HAP-1 (cell line): Measurements from ENCODE around the gene LDHA.
"Not testable (repeated sequence)": the region's sequence is repeated elsewhere in the genome, so short reads cannot be mapped to it uniquely, and the experiment has no call there.

Experiments used
- DNase-seq, 2 experiments: peaks; one replicate each; pipeline ENCODE4 v3.0.0-alpha.2; 2016 to 2020; ENCODE audit warnings: low spot score in 2 of 2
- H3K27me3 ChIP-seq: fragments of 250-450 bp; sonication (Bioruptor Pico); 2 replicates; pipeline ENCODE4 v1.5.1; 2020; ENCODE audit warnings: low read depth, mild to moderate bottlenecking, moderate library complexity
- H3K36me3 ChIP-seq: fragments of 250-450 bp; sonication (Bioruptor Pico); replicated peaks from 2 replicates; pipeline ENCODE4 v1.5.1; 2020; ENCODE audit warnings: mild to moderate bottlenecking
- H3K4me1 ChIP-seq: fragments of 250-450 bp; sonication (Bioruptor Pico); 2 replicates; pipeline ENCODE4 v1.5.1; 2020; ENCODE audit warnings: mild to moderate bottlenecking
- H3K4me3 ChIP-seq: fragments of 250-450 bp; sonication (Bioruptor Pico); 2 replicates; pipeline ENCODE4 v1.5.1; 2020; ENCODE audit warnings: mild to moderate bottlenecking, moderate library complexity
- H3K9me3 ChIP-seq: fragments of 250-450 bp; sonication (Bioruptor Pico); 2 replicates; pipeline ENCODE4 v1.5.1; 2020; ENCODE audit warnings: mild to moderate bottlenecking, moderate library complexity
- in situ Hi-C: fragments of 300-500 bp; cut with MboI; formaldehyde crosslinking; loops from 3 replicates; pipeline ENCODE4 v1.14.3; 2020; ENCODE audit warnings: low sequenced_read_pairs, inconsistent platforms, mixed read lengths

Gene LDHA

DNA sequence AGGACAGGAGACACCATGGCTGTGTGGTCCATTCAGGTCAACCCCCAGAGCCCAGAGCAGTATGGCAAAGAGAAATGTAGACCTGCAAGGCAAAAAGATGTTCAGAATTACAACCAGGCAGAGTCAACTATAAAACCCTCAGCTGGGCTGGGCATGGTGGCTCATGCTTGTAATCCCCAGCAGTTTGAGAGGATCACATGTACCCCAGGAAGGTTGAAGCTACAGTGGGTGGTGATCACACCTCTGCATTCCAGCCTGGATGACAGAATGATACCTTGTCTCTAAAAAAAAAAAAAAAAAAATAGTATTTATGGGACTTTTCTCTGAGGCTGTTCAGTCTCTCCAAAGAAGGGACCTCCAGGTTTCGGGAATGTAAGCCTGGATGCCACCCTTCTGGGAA is 18.4 kb upstream of the LDHA start:
- no peak overlapping the region for H3K4me3 ChIP-seq
- in situ Hi-C loops, result no loop called here
- no peaks in the 10 kb centered on the region for H3K4me1 ChIP-seq
- H3K27me3 ChIP-seq, result no peaks in the 10 kb centered on the region
- H3K9me3 ChIP-seq, result no peaks in the 10 kb centered on the region
- DNase-seq, result no peak
- H3K36me3 ChIP-seq, result no peaks in the 10 kb centered on the region

GRCh38 chr11:18379201-18379600 is 15.2 kb upstream of the LDHA start:
- no peaks in the 10 kb centered on the region for H3K27me3 ChIP-seq
- no peaks in the 10 kb centered on the region for H3K9me3 ChIP-seq
- no peaks in the 10 kb centered on the region; the same call in 1 of the 2 replicates for H3K4me1 ChIP-seq
- in situ Hi-C loops, result no loop called here
- no peak overlapping the region for H3K4me3 ChIP-seq
- H3K36me3 ChIP-seq, result no peaks in the 10 kb centered on the region
- no peak for DNase-seq

DNA sequence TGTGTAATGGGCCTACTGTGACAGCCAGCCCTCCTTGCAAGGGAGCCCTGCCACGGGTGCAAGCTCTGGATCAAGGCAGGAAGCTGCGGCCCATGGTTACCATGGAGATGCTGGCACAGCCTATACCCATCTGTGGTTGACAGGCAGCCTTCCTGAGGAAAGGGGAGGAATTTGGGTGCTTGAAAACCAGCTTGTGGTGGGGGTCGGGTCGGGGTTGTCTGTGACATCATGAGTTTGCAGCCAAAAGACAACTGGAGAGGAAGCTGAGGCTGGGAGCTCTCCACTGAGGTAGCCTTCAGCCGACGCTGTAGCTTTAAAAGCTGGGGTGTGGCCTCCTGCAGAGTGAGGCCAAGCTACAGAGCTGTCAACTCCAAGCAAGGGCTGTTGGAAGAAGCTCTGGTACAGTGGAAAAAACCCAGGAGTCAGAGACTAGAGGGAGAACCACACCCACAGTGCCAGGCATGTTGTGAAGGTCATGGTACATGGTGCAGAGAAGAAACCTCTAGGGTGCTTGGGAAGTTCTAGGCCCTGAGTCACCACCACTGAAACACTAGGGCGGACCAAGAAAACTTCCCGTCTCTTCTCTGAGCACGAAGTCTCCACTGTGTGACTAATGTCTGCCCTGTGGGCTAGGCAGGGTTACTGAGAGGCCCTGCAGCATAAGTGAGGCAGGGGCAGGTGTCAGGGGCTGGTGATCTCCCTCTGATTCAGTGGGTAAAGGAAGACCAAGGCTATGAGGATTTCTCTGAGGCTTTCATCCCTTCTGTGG is 10.8 kb upstream of the LDHA start:
- in situ Hi-C loops, result no loop called here
- H3K27me3 ChIP-seq, result no peaks in the 10 kb centered on the region
- H3K4me1 ChIP-seq, result no peaks in the 10 kb centered on the region; the same call in 1 of the 2 replicates
- DNase-seq, result no peak
- H3K4me3 ChIP-seq, result no peak overlapping the region
- H3K9me3 ChIP-seq, result no peaks in the 10 kb centered on the region
- H3K36me3 ChIP-seq, result no peaks in the 10 kb centered on the region

DNA sequence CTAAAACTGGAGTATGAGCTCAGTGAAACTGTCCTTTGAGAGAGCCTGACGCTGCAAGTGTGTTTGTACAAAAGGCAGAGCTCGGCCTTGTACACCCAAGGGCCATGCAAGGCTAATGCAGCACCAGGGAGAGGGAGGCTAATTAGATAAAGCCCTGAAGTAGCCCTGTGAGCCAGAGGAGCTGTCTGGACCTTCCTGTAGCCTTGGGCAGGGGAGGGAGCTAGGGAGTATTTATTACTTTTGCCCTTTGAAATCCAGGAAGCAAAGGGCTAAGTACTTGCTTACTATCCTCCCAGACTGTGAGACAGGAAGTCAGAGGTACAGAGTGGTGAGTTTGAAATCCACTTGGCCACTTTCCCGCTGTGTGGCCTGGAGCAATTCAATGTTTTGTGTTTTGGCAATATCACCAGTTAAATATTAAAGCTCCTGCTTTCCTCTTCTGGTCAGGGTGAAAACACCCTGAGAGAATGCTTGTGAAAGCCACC is 10.2 kb upstream of the LDHA start:
- H3K27me3 ChIP-seq, result no peaks in the 10 kb centered on the region
- no peak overlapping the region for H3K4me3 ChIP-seq
- no peaks in the 10 kb centered on the region; the same call in 1 of the 2 replicates for H3K4me1 ChIP-seq
- no peaks in the 10 kb centered on the region for H3K36me3 ChIP-seq
- H3K9me3 ChIP-seq, result no peaks in the 10 kb centered on the region
- in situ Hi-C loops, result no loop called here
- no peak for DNase-seq

DNA sequence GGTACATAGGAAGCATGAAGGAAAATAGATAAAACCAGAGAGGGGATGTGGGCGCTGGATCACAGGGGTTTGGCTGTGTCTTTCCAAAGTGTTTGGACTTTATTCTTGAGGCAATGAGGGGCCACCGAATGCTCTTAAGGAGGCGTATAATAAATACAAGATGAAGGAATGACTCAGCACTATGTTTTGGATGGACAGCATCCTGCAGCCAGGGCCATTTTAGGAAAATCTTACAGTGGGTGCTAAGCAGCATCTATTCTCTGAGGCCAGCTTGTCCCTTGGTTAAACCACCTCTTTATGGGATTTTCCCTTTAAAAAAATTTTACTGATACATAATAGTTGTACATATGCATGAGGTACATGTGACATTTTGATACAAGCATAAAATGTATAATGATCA is 4.3 kb upstream of the LDHA start:
- Histone ChIP-seq H3K4me3 (no peak overlapping the region), H3K9me3 (no peaks in the 10 kb centered on the region), H3K27me3 (no peaks in the 10 kb centered on the region), H3K4me1 (peaks cover 6% of the 10 kb centered on the region), H3K36me3 (no peaks in the 10 kb centered on the region; the same call in 1 of the 2 replicates)
- in situ Hi-C loops, result no loop called here
- no peak for DNase-seq

DNA sequence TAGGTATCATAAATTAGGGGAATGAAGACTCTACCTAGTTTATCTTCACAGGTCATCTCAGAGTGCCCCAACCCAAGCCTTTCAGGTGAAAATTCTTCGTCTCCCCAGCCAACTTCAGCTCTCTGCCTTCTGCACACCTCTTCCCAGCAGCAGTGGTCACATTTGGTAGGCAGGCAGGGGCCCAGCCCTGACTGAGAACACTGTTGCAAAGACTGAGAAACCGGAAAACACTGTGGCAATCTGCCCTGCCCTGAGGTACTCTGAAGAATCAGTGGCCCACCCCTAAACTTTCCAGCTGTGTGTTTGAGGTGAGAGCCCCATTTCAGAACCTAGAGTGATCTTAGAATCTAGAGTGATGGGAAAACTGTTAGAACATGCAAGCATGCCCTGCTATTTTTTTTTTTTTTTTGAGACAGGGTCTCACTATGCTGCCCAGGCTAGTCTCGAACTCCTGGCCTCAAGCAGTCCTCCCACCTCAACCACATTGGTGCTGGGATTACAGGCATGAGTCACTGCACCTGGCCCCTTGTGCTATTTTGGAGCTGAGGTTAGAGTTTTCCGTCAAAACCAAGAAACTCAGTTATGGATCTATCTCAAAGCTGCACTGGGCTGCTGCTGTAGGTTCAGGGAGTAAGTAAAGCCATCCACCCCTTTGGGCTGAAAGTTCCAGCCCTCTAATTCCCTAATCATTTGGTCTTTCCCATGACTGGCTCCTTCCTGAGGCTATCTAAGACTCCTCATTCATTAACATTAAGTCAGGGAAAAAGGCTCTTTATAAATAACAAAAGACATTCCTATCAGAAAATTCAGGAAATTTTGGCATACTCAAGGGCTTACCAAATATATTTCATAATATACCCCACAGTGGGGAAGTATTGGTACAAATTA is 1.7 kb upstream of the LDHA start:
- peaks cover 12% of the 10 kb centered on the region for H3K4me1 ChIP-seq
- H3K9me3 ChIP-seq, result no peaks in the 10 kb centered on the region
- no peaks in the 10 kb centered on the region for H3K27me3 ChIP-seq
- in situ Hi-C loops, result no loop called here
- no peak for DNase-seq
- no peak overlapping the region for H3K4me3 ChIP-seq
- H3K36me3 ChIP-seq, result peaks cover 15% of the 10 kb centered on the region

DNA sequence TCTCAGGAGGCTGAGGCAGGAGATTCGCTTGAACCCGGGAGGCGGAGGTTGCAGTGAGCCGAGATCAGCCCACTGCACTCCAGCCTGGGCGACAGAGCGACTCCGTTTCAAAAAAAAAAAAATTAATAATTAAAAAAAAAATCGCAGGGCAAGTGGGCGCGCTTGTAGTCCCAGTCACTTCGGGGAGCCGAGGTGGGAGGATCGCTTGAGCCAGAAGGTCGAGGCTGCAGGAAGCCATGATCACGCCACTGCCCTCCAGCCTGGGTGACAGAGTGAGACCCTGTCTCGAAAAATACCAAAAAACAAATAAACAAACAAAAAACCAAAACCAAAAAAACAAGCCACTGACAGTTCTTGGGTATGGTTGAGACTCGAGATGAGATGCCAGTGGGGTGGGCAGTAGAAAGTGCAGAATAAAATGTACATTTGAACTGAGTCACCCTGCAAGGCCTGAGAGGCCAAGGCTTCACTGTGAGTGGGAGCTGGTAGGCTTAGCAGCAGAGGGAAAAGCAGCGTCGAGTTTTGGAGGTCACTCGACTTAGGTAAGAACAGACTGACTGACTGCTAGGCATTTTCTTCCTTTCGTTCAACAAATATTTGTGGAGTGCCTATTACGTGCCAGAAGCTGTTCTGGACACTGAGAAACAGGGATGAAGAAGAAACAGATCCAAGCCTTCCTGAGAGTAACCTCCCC is 635 bp upstream of the LDHA start:
- H3K4me1 ChIP-seq, result peaks cover 12% of the 10 kb centered on the region
- H3K27me3 ChIP-seq, result no peaks in the 10 kb centered on the region
- in situ Hi-C loops, result no loop called here
- H3K36me3 ChIP-seq, result peaks cover 23% of the 10 kb centered on the region
- DNase-seq, result peak in 1 of 2 experiments; percentile 26
- no peaks in the 10 kb centered on the region for H3K9me3 ChIP-seq
- H3K4me3 ChIP-seq, result peak overlapping the region; percentile 90

GRCh38 chr11:18394928-18395734 is 768 bp downstream of the LDHA start:
- H3K4me3 ChIP-seq, result peak overlapping the region; percentile 90
- in situ Hi-C loops, result no loop called here
- peaks cover 12% of the 10 kb centered on the region for H3K4me1 ChIP-seq
- no peaks in the 10 kb centered on the region for H3K9me3 ChIP-seq
- DNase-seq, result peak; percentile 14 to 51
- no peaks in the 10 kb centered on the region for H3K27me3 ChIP-seq
- peaks cover 37% of the 10 kb centered on the region for H3K36me3 ChIP-seq

- in situ Hi-C loops, result no loop called here
- Histone ChIP-seq H3K36me3 (peaks cover 44% of the 10 kb centered on the region), H3K4me3 (peak overlapping the region; percentile 90), H3K4me1 (peaks cover 12% of the 10 kb centered on the region), H3K9me3 (no peaks in the 10 kb centered on the region), H3K27me3 (no peaks in the 10 kb centered on the region)
- DNase-seq, result peak; percentile 99
Observed at GRCh38 chr11:18395735-18396504, 1.6 kb downstream of the LDHA start.

GRCh38 chr11:18397921-18398320 is 3.6 kb downstream of the LDHA start:
- H3K4me3 ChIP-seq, result no peak overlapping the region
- in situ Hi-C loops, result no loop called here

DNA sequence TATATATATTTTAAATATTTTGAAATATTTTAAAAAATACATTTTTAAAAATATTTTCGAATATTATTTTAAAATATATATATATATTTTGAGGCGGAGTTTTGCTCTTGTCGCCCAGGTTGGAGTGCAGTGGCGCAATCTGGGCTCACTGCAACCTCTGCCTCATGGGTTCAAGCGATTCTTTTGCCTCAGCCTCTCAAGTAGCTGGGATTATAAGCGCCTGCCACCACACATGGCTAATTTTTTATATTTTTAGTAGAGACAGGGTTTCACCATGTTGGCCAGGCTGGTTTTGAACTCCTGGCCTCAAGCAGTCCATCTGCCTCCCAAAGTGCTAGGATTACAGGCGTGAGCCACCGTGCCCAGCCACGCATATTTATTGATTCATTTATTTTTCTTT is 6.7 kb downstream of the LDHA start:
- H3K4me3 ChIP-seq, H3K27me3 ChIP-seq, in situ Hi-C loops, DNase-seq, H3K9me3 ChIP-seq, H3K4me1 ChIP-seq: not testable (repeated sequence)
- H3K36me3 ChIP-seq, result peaks cover 83% of the 10 kb centered on the region

More at GRCh38 chr11:18397921-18398320, 3.6 kb downstream of the LDHA start:
- no peak for DNase-seq
- Histone ChIP-seq H3K9me3 (no peaks in the 10 kb centered on the region), H3K27me3 (no peaks in the 10 kb centered on the region), H3K36me3 (peaks cover 54% of the 10 kb centered on the region), H3K4me1 (peaks cover 12% of the 10 kb centered on the region)

DNA sequence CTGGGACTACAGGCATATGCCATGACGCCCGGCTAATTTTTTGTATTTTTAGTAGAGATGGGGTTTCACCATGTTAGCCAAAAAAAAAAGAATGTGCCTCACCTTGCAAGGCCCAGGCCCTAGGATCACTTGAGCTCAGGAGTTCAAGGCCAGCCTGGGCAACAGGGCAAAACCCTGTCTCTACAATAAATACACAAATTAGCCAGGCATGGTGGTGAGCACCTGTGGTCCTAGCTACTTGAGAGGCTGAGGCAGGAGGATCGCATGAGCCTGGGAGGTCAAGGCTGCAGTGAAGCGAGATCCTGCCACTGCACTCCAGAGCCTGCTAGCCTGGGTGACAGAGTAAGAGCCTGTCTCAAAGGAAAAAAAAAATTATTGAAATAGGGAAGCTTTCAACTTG is 9.7 kb downstream of the LDHA start:
- no peaks in the 10 kb centered on the region for H3K27me3 ChIP-seq
- no peak overlapping the region for H3K4me3 ChIP-seq
- H3K36me3 ChIP-seq, result peaks cover 84% of the 10 kb centered on the region
- DNase-seq, result no peak
- H3K9me3 ChIP-seq, result no peaks in the 10 kb centered on the region
- no peaks in the 10 kb centered on the region for H3K4me1 ChIP-seq
- in situ Hi-C loops, result no loop called here
